ENCODE data around the gene DSCAM. TPM values are rescaled to one million over a fixed set of nuclear protein-coding genes. Genes with fewer than 3 reads are reported as not detected.

The DSCAM gene
- total RNA-seq, 1 donor from 2014 or later: not detected

- Histone ChIP-seq H3K9me3 (no peaks in the 10 kb centered on the region), H3K27me3 (no peaks in the 10 kb centered on the region), H3K4me3 (no peak overlapping the region), H3K4me1 (peaks cover 13% of the 10 kb centered on the region), H3K27ac (peak overlapping the region; percentile 61), H3K36me3 (no peaks in the 10 kb centered on the region)
- TF ChIP-seq POLR2AphosphoS5 (IDR thresholded peaks at IDR 0.05; ENCODE audit: insufficient read depth in 1 of 2, low read depth in 1 of 2) (no peak), POLR2A (IDR thresholded peaks at IDR 0.05) (no peak), CTCF (IDR thresholded peaks at IDR 0.05) (no peak)
- DNase-seq (ENCODE audit: extremely low spot score in 2 of 2): no peak
- intact Hi-C loops (cut with DNase I): no loop called here
Observed at GRCh38 chr21:40052276-40052675, 794.7 kb downstream of the DSCAM start.

GRCh38 chr21:40051801-40052200 is 795.2 kb downstream of the DSCAM start:
- H3K36me3 ChIP-seq: no peaks in the 10 kb centered on the region
- H3K9me3 ChIP-seq: no peaks in the 10 kb centered on the region
- no peaks in the 10 kb centered on the region for H3K27me3 ChIP-seq
- peaks cover 13% of the 10 kb centered on the region for H3K4me1 ChIP-seq
- peak overlapping the region; percentile 61 for H3K27ac ChIP-seq
- H3K4me3 ChIP-seq: no peak overlapping the region
- TF ChIP-seq POLR2AphosphoS5 (IDR thresholded peaks at IDR 0.05; ENCODE audit: insufficient read depth in 1 of 2, low read depth in 1 of 2) (no peak), POLR2A (IDR thresholded peaks at IDR 0.05) (no peak), CTCF (IDR thresholded peaks at IDR 0.05) (no peak)
- intact Hi-C loops (cut with DNase I): no loop called here
- DNase-seq (ENCODE audit: extremely low spot score in 2 of 2): no peak

GRCh38 chr21:40049931-40050290 is 797.0 kb downstream of the DSCAM start:
- Histone ChIP-seq H3K4me3 (no peak overlapping the region), H3K27ac (peak overlapping the region; percentile 0), H3K9me3 (no peaks in the 10 kb centered on the region), H3K36me3 (no peaks in the 10 kb centered on the region), H3K27me3 (no peaks in the 10 kb centered on the region), H3K4me1 (peaks cover 13% of the 10 kb centered on the region)
- TF ChIP-seq POLR2A (IDR thresholded peaks at IDR 0.05) (no peak), CTCF (IDR thresholded peaks at IDR 0.05) (no peak), POLR2AphosphoS5 (IDR thresholded peaks at IDR 0.05; ENCODE audit: insufficient read depth in 1 of 2, low read depth in 1 of 2) (no peak)
- DNase-seq (ENCODE audit: extremely low spot score in 2 of 2): no peak
- intact Hi-C loops (cut with DNase I): loop anchor here (10.0 kb wide), 1 partner anchor 65 kb away; no protein-coding TSS in a partner anchor

GRCh38 chr21:40049031-40049930 is 797.7 kb downstream of the DSCAM start:
- TF ChIP-seq POLR2AphosphoS5 (IDR thresholded peaks at IDR 0.05; ENCODE audit: insufficient read depth in 1 of 2, low read depth in 1 of 2) (no peak), CTCF (IDR thresholded peaks at IDR 0.05) (no peak), POLR2A (IDR thresholded peaks at IDR 0.05) (no peak)
- no peaks in the 10 kb centered on the region for H3K9me3 ChIP-seq
- no peak for DNase-seq (ENCODE audit: extremely low spot score in 2 of 2)
- H3K27ac ChIP-seq: peak overlapping the region; percentile 0
- H3K36me3 ChIP-seq: no peaks in the 10 kb centered on the region
- H3K4me3 ChIP-seq: no peak overlapping the region
- intact Hi-C loops (cut with DNase I): loop anchor here (10.0 kb wide), 1 partner anchor 64 kb away; no protein-coding TSS in a partner anchor
- no peaks in the 10 kb centered on the region for H3K27me3 ChIP-seq
- peaks cover 8% of the 10 kb centered on the region for H3K4me1 ChIP-seq

Data from vagina (tissue), 2 donors.